Measurements from ENCODE around the gene FMNL2.

The FMNL2 gene

DNA sequence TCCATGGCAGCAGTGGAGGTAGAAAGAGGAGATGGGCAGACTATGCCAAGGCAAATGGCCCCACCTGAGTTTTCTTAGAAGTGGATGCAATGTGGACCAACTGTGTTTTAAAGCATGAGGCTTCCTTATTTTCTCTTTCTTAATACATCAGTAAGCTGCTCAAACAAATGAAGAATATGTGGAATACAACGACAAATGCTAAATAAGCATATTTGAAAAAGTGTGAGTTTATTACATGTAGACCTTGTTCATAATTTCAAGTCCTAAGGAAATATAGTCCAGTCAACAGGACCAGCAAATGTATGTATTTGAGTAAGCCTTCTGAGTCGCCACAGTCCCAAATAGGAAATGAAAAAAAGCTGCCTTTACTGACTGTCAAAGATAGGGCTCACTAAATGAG, 204.4 kb downstream of the FMNL2 start:
- Histone ChIP-seq H3K4me3 (ENCODE audit: low read length) (no peak overlapping the region), H3K27me3 (ENCODE audit: control insufficient read depth, insufficient read depth, low read length) (no peaks in the 10 kb centered on the region)
- WGBS (ENCODE audit: insufficient coverage, insufficient read length), result no CpG with 5 or more reads among the region's 2 CpGs

DNA sequence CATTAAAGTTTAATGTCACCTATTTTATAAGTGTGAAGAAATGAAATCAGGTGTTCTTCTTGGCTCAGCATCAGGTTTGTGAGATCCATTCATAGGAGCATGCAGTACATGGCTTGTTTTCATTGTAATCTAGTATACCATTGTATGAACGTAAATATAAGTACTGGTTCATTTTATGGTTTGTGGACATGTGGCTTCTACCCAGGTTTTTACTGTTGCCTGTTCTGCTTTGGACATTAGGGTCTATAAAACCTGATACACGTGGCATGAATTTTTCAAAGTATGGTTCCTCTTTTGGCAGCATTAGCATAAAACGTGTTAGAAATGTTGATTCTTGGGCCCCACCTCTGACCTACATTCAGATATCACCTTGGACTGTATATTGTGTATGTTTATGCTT, 206.7 kb downstream of the FMNL2 start:
- Histone ChIP-seq H3K36me3 (ENCODE audit: control insufficient read depth, insufficient read depth, low read length) (no peaks in the 10 kb centered on the region; the same call in 1 of the 2 replicates), H3K4me1 (ENCODE audit: control insufficient read depth, insufficient read depth, low read length) (no peaks in the 10 kb centered on the region), H3K9me3 (ENCODE audit: control insufficient read depth, insufficient read depth, low read length) (no peaks in the 10 kb centered on the region), H3K27ac (ENCODE audit: low read length) (no peak overlapping the region), H3K27me3 (ENCODE audit: control insufficient read depth, insufficient read depth, low read length) (no peaks in the 10 kb centered on the region), H3K4me3 (ENCODE audit: low read length) (no peak overlapping the region)
- no peak for DNase-seq (ENCODE audit: low read depth, low spot score)
- no CpG with 5 or more reads among the region's 3 CpGs for WGBS (ENCODE audit: insufficient coverage, insufficient read length)

More for the DNA sequence above, 204.4 kb downstream of the FMNL2 start:
- Histone ChIP-seq H3K4me1 (ENCODE audit: control insufficient read depth, insufficient read depth, low read length) (no peaks in the 10 kb centered on the region), H3K27ac (ENCODE audit: low read length) (no peak overlapping the region), H3K36me3 (ENCODE audit: control insufficient read depth, insufficient read depth, low read length) (no peaks in the 10 kb centered on the region), H3K9me3 (ENCODE audit: control insufficient read depth, insufficient read depth, low read length) (no peaks in the 10 kb centered on the region)
- no peak for DNase-seq (ENCODE audit: low read depth, low spot score)

DNA sequence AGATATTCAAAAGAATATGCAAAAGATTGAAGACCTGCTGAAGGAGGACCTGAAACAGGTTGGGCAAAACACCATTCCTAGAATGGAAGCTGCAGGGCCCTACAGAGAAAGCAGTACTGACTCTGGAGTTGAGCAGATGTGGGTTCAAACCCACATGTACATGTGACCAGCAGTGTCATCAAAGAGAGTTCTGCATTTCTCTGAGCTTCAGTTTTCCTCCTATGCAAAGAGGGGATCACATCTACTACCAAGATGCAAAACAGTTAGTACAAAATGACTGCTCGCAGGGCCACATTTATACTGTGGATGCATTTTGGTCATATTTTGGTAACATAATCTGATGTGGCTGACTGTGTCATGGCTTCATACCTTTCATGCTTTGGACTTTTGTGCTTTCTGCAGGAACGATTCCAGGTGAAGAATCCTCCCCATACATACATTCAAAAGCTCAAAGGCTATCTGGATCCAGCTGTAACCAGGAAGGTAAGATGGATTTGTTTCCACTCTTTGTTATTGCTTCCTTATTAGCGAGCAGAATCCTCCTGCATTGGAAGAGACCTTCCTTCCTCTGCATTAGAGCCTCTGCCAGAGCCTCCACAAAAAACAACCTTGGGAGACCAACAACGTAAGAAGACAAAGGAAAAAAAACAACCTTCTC, 207.5 kb downstream of the FMNL2 start:
- H3K27ac ChIP-seq (ENCODE audit: low read length), result no peak overlapping the region
- H3K36me3 ChIP-seq (ENCODE audit: control insufficient read depth, insufficient read depth, low read length), result no peaks in the 10 kb centered on the region; the same call in 1 of the 2 replicates
- no CpG with 5 or more reads among the region's 4 CpGs for WGBS (ENCODE audit: insufficient coverage, insufficient read length)
- H3K4me3 ChIP-seq (ENCODE audit: low read length), result no peak overlapping the region
- no peaks in the 10 kb centered on the region for H3K9me3 ChIP-seq (ENCODE audit: control insufficient read depth, insufficient read depth, low read length)
- H3K27me3 ChIP-seq (ENCODE audit: control insufficient read depth, insufficient read depth, low read length), result no peaks in the 10 kb centered on the region
- DNase-seq (ENCODE audit: low read depth, low spot score), result no peak
- no peaks in the 10 kb centered on the region for H3K4me1 ChIP-seq (ENCODE audit: control insufficient read depth, insufficient read depth, low read length)

DNA sequence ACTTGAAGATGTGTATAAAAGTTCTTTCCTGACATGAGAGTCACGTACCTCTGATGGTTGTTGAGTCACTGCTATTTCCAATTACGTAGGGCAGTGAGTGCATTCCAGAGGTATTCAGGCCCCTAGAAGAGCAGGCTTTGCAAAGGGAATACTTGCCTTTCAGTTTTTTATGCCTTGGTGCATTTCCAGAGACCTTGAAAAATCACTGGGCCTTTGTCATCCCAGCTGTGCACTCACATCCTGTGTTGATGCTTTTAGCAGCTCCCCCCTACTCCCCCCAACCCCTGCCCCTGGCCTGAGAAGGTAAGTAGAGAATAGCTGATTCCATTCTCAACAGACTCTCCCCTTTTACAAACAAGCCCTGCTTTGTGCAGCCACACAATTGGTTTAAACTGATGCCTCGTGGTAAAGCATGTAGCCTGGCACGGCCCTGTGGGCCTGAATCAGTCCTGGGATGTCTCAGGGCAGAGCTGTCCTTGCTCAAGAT, 208.1 kb downstream of the FMNL2 start:
- no peak for DNase-seq (ENCODE audit: low read depth, low spot score)
- WGBS (ENCODE audit: insufficient coverage, insufficient read length), result no CpG with 5 or more reads among the region's 4 CpGs
- H3K27ac ChIP-seq (ENCODE audit: low read length), result no peak overlapping the region
- H3K9me3 ChIP-seq (ENCODE audit: control insufficient read depth, insufficient read depth, low read length), result no peaks in the 10 kb centered on the region
- no peak overlapping the region for H3K4me3 ChIP-seq (ENCODE audit: low read length)
- no peaks in the 10 kb centered on the region; the same call in 1 of the 2 replicates for H3K36me3 ChIP-seq (ENCODE audit: control insufficient read depth, insufficient read depth, low read length)
- H3K27me3 ChIP-seq (ENCODE audit: control insufficient read depth, insufficient read depth, low read length), result no peaks in the 10 kb centered on the region
- H3K4me1 ChIP-seq (ENCODE audit: control insufficient read depth, insufficient read depth, low read length), result no peaks in the 10 kb centered on the region

DNA sequence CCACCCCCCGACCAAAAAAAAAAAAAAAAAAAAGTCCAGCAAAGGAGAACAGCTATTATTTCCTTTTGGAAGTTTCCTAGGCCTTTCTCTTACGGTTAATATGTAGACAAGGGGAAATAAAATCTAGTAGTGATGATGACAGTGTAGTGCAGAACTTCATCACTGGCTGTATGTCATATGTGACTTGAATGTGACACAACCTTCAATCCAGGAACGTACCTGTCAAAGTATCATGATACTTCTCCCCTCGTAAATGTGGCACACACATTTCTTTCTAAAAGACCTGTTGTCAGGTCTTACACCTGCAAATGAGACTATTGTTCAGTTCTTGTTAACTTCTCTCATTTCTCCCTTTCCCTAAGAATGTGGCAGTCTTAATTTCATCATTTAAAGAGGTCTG, 208.7 kb downstream of the FMNL2 start:
- DNase-seq (ENCODE audit: low read depth, low spot score), result no peak
- H3K9me3 ChIP-seq (ENCODE audit: control insufficient read depth, insufficient read depth, low read length), result no peaks in the 10 kb centered on the region
- no peaks in the 10 kb centered on the region for H3K27me3 ChIP-seq (ENCODE audit: control insufficient read depth, insufficient read depth, low read length)
- H3K27ac ChIP-seq (ENCODE audit: low read length), result no peak overlapping the region
- WGBS (ENCODE audit: insufficient coverage, insufficient read length), result no CpG with 5 or more reads among the region's 4 CpGs
- H3K4me1 ChIP-seq (ENCODE audit: control insufficient read depth, insufficient read depth, low read length), result no peaks in the 10 kb centered on the region
- H3K4me3 ChIP-seq (ENCODE audit: low read length), result no peak overlapping the region
- no peaks in the 10 kb centered on the region; the same call in 1 of the 2 replicates for H3K36me3 ChIP-seq (ENCODE audit: control insufficient read depth, insufficient read depth, low read length)

DNA sequence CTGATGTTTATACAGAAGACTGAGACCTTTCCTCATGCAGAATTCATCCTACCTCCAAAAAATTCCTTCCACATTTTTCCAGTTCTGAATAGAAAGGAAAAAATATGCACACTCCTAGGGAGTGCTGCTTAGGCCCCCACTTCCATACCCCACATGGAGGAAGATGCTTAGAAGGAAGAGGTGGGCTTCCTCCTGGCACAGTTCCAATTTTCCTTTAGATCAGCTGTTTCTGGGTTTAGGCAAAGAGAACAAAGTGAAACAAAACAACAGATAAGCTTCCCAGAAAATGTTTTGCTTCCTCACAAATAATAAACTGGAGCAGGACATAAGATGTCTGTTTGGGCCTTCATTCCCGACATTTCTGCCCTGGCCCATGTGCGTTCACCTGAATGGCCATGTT, 209.7 kb downstream of the FMNL2 start:
- no peak overlapping the region for H3K4me3 ChIP-seq (ENCODE audit: low read length)
- WGBS (ENCODE audit: insufficient coverage, insufficient read length), result no CpG with 5 or more reads among the region's 2 CpGs
- DNase-seq (ENCODE audit: low read depth, low spot score), result no peak
- H3K4me1 ChIP-seq (ENCODE audit: control insufficient read depth, insufficient read depth, low read length), result no peaks in the 10 kb centered on the region
- H3K27me3 ChIP-seq (ENCODE audit: control insufficient read depth, insufficient read depth, low read length), result no peaks in the 10 kb centered on the region
- no peak overlapping the region for H3K27ac ChIP-seq (ENCODE audit: low read length)
- no peaks in the 10 kb centered on the region; the same call in 1 of the 2 replicates for H3K36me3 ChIP-seq (ENCODE audit: control insufficient read depth, insufficient read depth, low read length)
- no peaks in the 10 kb centered on the region for H3K9me3 ChIP-seq (ENCODE audit: control insufficient read depth, insufficient read depth, low read length)

DNA sequence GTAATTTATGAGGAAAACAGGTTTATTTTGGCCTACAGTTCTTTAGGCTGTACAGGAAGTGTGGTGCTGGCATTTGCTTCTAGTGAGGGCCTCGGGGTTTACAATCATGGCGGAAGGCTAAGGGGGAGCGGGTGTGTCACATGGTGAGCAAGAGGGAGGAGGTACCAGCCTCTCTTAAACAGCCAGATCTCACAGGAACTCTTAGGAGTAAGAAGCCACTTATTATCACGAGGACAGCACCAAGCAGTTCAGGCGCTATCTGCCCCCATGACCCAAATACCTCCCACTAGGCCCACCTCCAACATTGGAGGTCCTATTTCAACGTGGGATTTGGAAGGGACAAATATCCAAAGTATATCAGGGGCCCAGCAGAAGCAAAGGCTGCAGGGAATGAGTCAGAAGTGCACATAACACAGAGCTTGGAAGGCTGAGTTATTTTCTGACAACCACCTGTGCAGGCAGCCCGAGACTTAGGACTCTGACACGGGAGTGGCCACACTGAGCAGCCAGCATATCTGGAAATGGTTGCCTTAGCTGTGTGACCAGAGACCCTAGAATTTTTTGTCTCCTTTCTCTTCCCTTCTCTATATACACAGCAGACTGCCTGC, 211.4 kb downstream of the FMNL2 start:
- no peaks in the 10 kb centered on the region for H3K9me3 ChIP-seq (ENCODE audit: control insufficient read depth, insufficient read depth, low read length)
- no peaks in the 10 kb centered on the region for H3K4me1 ChIP-seq (ENCODE audit: control insufficient read depth, insufficient read depth, low read length)
- no peak overlapping the region for H3K4me3 ChIP-seq (ENCODE audit: low read length)
- H3K36me3 ChIP-seq (ENCODE audit: control insufficient read depth, insufficient read depth, low read length), result no peaks in the 10 kb centered on the region; the same call in 1 of the 2 replicates
- H3K27me3 ChIP-seq (ENCODE audit: control insufficient read depth, insufficient read depth, low read length), result no peaks in the 10 kb centered on the region
- H3K27ac ChIP-seq (ENCODE audit: low read length), result no peak overlapping the region
- no CpG with 5 or more reads among the region's 8 CpGs for WGBS (ENCODE audit: insufficient coverage, insufficient read length)
- no peak for DNase-seq (ENCODE audit: low read depth, low spot score)

DNA sequence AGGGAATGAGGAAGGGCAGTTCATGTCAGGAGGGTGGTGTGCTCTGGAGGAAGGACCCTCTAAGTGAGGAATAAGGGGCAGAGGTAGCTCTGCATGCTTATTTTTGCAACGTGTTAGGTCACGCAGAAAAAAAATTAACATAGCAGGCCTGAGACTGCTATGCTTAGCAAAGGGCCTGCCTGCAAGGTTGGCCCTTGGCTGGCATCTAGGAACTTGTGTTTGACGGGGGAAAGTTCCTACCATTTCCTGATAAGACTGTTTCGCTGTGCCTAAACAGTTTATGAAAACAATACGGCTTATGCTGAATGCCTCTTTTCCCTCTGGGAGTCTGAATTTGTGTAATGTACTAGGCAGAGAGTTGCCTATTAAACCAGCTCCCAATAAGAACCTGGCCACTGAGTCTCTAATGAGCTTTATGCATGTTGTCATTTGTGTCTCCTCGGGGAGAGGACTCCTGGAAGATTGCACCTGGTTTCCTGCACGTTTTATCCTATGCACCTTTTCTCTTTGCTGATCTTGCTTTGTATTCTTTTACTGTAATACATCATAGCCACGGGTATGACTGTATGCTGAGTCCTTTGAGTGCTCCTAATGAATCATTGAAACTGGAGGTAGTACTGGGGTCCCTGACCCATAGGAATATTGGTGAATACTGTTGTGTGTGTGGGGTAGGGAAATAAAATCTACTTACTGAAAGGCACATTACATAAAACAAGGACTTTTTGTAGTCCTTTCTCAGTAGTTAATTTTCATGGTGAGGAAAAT, 213.3 kb downstream of the FMNL2 start:
- no peak overlapping the region for H3K27ac ChIP-seq (ENCODE audit: low read length)
- no peaks in the 10 kb centered on the region for H3K9me3 ChIP-seq (ENCODE audit: control insufficient read depth, insufficient read depth, low read length)
- H3K36me3 ChIP-seq (ENCODE audit: control insufficient read depth, insufficient read depth, low read length), result no peaks in the 10 kb centered on the region; the same call in 1 of the 2 replicates
- DNase-seq (ENCODE audit: low read depth, low spot score), result no peak
- H3K4me1 ChIP-seq (ENCODE audit: control insufficient read depth, insufficient read depth, low read length), result no peaks in the 10 kb centered on the region
- no peak overlapping the region for H3K4me3 ChIP-seq (ENCODE audit: low read length)
- no peaks in the 10 kb centered on the region for H3K27me3 ChIP-seq (ENCODE audit: control insufficient read depth, insufficient read depth, low read length)
- WGBS (ENCODE audit: insufficient coverage, insufficient read length), result no CpG with 5 or more reads among the region's 8 CpGs

DNA sequence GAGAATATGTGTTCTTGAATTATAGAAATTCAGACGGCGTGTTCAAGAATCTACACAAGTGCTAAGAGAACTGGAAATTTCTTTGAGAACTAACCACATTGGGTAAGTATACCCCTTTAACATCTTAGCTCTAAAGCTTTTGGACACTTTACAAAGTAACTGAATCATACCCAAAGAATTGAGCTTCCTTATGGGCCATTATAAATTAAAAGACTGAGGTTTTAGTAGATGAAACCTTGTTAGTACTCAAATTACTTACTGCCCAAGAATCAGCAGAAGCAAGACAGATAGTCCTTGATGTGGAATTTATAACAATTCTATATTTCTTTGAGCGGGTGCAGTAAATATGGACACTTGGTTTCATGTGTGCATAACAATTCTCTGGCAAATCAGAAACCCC, 214.0 kb downstream of the FMNL2 start:
- WGBS (ENCODE audit: insufficient coverage, insufficient read length), result no CpG with 5 or more reads among the region's 3 CpGs
- no peak for DNase-seq (ENCODE audit: low read depth, low spot score)

DNA sequence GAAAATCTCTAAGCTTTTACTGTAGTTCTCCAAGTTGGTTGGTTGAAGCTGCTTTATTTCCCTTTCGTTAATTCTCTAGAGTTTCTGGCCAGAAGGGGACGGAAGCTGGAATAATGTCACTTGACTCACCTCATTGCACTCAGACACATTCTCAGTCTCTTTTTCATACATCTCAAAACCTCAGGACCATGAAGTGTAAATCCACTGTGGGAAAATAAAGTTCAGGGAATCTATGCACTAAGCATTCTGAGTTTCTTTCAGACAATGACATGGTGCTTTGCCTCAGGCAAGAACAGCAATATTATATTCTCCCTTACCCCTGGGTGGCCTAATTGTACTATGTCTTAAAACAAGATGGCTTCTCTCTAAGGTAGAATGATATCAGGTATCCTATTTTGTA, 214.4 kb downstream of the FMNL2 start:
- no peak for DNase-seq (ENCODE audit: low read depth, low spot score)
- no peaks in the 10 kb centered on the region for H3K4me1 ChIP-seq (ENCODE audit: control insufficient read depth, insufficient read depth, low read length)
- H3K36me3 ChIP-seq (ENCODE audit: control insufficient read depth, insufficient read depth, low read length), result no peaks in the 10 kb centered on the region; the same call in 1 of the 2 replicates
- H3K27me3 ChIP-seq (ENCODE audit: control insufficient read depth, insufficient read depth, low read length), result no peaks in the 10 kb centered on the region
- H3K27ac ChIP-seq (ENCODE audit: low read length), result no peak overlapping the region
- H3K9me3 ChIP-seq (ENCODE audit: control insufficient read depth, insufficient read depth, low read length), result no peaks in the 10 kb centered on the region
- WGBS (ENCODE audit: insufficient coverage, insufficient read length), result no CpG with 5 or more reads among the region's 2 CpGs
- no peak overlapping the region for H3K4me3 ChIP-seq (ENCODE audit: low read length)

More for the DNA sequence above, 214.0 kb downstream of the FMNL2 start:
- Histone ChIP-seq H3K4me3 (ENCODE audit: low read length) (no peak overlapping the region), H3K36me3 (ENCODE audit: control insufficient read depth, insufficient read depth, low read length) (no peaks in the 10 kb centered on the region; the same call in 1 of the 2 replicates), H3K27me3 (ENCODE audit: control insufficient read depth, insufficient read depth, low read length) (no peaks in the 10 kb centered on the region), H3K4me1 (ENCODE audit: control insufficient read depth, insufficient read depth, low read length) (no peaks in the 10 kb centered on the region), H3K27ac (ENCODE audit: low read length) (no peak overlapping the region), H3K9me3 (ENCODE audit: control insufficient read depth, insufficient read depth, low read length) (no peaks in the 10 kb centered on the region)
